Astrocyte of the cerebellum (primary cell): ENCODE data around the gene BAHCC1.

ENCODE experiments used
- DNase-seq: peaks from one replicate; pipeline ENCODE4 v3.0.0-alpha.2; 2011; ENCODE audit warnings: low read depth
- H3K4me3 ChIP-seq: 2 replicates; pipeline ENCODE4 v1.5.1; 2011; ENCODE audit warnings: mild to moderate bottlenecking, low read depth, low read length, moderate library complexity
- in situ Hi-C: cut with HindIII; loops from 2 replicates; pipeline ENCODE4 v1.10.0; 2017; ENCODE audit warnings: low sequenced_read_pairs
- TF ChIP-seq, protein P1 (sequence below): IDR thresholded peaks from 2 replicates; pipeline ENCODE4 v1.5.1; 2012; ENCODE audit warnings: low read length, low read depth, moderate library complexity, mild to moderate bottlenecking; ENCODE audit errors: missing control alignments

BAHCC1 gene

DNA sequence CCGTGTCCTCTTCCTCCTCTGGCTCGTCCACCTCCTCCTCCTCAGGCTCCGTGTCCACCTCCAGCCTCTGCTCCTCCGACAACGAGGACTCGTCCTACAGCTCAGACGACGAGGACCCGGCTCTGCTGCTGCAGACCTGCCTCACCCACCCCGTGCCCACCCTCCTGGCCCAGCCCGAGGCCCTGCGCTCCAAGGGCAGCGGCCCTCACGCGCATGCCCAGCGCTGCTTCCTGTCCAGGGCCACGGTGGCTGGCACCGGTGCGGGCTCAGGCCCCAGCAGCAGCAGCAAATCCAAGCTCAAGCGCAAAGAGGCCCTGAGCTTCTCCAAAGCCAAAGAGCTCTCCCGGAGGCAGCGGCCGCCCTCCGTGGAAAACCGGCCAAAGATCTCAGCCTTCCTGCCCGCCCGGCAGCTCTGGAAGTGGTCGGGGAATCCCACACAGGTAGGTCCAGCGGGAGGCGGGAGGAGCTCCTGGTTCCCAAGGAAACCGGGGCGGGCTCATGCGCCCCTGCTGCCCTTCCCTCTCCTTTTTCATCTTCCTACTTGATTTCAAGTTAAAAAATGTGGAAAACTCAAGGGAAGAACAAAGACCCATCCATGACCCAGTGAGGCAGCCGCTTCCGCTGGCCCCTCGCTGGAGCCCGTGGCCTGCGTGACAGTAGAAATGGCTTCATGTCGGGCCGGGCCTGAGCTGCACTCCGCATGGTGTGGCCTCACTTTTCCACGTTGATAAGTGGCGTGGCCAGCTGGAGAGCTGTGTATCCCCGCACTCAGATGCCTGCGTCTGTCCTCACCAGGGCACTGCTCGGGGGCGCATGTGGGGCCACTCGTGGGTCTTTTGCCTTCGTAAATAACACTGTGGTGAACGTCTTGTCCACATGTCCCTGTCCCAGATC is 66.6 kb downstream of the BAHCC1 start:
- in situ Hi-C loops = no loop called here
- TF ChIP-seq, protein P1, sequence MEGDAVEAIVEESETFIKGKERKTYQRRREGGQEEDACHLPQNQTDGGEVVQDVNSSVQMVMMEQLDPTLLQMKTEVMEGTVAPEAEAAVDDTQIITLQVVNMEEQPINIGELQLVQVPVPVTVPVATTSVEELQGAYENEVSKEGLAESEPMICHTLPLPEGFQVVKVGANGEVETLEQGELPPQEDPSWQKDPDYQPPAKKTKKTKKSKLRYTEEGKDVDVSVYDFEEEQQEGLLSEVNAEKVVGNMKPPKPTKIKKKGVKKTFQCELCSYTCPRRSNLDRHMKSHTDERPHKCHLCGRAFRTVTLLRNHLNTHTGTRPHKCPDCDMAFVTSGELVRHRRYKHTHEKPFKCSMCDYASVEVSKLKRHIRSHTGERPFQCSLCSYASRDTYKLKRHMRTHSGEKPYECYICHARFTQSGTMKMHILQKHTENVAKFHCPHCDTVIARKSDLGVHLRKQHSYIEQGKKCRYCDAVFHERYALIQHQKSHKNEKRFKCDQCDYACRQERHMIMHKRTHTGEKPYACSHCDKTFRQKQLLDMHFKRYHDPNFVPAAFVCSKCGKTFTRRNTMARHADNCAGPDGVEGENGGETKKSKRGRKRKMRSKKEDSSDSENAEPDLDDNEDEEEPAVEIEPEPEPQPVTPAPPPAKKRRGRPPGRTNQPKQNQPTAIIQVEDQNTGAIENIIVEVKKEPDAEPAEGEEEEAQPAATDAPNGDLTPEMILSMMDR = no peak
- DNase-seq = no peak
- H3K4me3 ChIP-seq = no peak overlapping the region

DNA sequence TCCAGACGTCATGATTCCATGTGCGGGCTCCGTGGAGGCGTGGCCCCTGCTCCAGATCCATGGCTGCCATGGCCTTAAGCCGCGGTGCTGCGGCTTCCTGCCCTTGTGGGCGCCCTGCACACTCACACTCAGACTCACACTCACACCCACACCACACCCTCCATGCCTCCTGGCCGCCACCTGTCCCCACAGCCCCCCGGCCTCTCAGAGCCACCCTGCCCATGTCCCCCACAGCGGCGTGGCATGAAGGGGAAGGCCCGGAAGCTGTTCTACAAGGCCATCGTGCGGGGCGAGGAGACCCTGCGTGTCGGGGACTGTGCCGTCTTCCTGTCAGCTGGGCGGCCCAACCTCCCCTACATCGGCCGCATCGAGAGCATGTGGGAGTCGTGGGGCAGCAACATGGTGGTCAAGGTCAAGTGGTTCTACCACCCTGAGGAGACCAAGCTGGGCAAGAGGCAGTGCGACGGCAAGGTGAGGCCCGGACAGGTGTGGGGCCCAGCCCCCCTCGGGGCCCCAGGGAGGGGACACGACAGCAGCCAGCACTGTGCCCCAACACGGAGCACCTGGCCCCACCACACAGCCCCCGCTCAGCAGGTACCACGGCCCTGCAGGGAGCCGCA is 67.4 kb downstream of the BAHCC1 start:
- no peak for DNase-seq
- TF ChIP-seq, protein P1 = no peak
- in situ Hi-C loops = no loop called here
- H3K4me3 ChIP-seq = no peak overlapping the region

DNA sequence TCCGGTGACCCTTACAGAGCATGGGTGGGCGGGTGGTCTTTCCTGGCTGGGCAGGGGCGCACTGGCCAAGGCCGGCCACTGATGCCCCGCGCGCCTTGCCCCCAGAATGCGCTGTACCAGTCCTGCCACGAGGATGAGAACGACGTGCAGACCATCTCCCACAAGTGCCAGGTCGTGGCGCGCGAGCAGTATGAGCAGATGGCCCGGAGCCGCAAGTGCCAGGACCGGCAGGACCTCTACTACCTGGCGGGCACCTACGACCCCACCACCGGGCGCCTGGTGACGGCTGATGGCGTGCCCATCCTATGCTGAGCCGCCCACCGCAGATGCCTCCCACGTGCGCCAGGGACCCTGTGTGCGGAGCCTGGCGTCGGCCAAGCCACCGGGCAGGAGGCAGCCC is 68.2 kb downstream of the BAHCC1 start:
- in situ Hi-C loops = no loop called here
- H3K4me3 ChIP-seq = no peak overlapping the region
- DNase-seq = no peak
- TF ChIP-seq, protein P1 = no peak

DNA sequence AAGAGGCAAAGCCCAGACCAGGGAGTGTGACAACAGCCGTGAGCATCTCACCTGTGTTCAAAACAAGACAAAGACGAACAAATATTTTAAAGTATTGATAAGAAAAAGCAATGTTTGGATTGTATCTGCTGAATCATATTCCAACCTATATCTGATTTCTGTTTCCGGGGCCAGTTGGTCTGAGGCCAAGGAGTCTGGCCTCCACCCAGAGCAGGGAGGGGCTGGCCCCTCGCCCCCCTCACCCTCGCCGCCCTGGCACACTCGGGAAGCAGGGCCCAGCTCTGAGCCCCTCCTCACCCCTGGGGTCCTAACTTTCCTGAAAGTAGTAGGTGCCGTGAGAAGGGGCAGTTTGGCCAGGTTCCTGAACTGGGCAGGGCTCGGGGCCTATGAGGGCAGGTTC is 69.3 kb downstream of the BAHCC1 start:
- in situ Hi-C loops = no loop called here
- TF ChIP-seq, protein P1 = no peak
- no peak for DNase-seq
- H3K4me3 ChIP-seq = no peak overlapping the region

DNA sequence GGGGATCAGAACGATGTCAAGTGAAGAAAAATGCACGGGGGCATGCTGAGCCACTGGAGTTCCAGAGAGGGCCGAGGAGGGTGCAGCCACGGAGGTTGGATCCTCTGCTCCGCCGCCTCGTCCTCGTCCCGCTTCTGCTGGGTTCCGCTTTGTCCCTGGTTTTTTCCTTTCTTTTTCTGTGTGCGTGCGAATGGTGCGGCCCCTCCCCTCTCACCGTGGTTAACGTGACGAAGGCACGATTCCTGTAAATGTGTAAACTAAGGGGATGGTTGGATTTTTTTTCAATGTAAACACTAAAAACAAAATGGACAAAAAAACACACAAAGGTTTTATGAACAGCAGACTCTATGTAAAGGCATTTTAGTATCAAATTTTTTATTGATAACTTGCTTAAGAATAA is 70.7 kb downstream of the BAHCC1 start:
- TF ChIP-seq, protein P1 = no peak
- no peak overlapping the region for H3K4me3 ChIP-seq
- DNase-seq = no peak
- in situ Hi-C loops = no loop called here

DNA sequence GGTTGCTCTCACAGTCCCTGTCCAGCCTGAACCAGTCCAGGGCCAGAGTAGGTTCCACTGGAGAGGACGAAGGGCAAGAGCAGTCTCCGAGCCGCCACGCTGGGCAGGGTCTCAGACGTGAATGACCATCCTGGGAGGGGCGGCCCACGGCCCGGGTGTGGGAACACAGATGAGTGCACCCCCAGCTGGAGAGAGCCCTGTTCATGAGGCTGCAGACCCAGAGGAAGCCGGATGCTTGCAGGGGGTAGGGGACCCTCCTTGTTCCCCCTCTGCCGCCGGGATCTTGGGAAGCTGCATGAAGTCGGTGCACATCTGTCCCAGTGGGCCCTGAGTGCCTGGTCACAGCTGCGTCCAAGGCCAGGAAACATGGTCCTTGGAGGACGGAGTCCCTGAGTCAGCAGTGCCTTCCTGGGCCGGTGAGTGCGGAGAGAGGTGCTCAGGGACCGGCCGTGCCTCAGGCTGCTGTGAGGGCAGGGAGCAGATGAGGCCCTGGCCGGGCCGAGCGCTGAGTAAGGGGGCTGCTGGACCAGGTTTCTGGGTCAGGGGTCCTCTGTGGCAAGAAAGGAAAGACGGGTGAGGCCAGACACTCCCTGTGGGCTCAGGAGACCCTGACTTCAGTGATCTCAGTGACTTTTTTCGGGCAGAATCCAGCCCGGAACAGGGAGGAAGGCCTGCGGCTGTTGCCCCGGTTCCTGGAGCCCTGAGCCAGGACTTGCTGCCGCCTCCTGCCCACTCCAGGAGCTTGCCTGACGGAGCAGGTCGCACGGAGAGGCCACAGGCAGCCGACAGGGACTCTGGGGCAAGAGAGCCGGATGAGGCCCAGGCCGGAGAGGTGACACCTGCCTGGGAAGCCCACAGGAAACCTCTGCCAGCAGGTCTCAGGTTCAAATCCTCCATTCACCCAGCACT is 71.6 kb downstream of the BAHCC1 start:
- DNase-seq = no peak
- TF ChIP-seq, protein P1 = no peak
- no peak overlapping the region for H3K4me3 ChIP-seq
- in situ Hi-C loops = no loop called here
